ENCODE results near the gene HBZ.

GRCh38 chr16:142405-142967 lies 10.0 kb upstream of the HBZ start:
- TF ChIP-seq POLR2AphosphoS5 (IDR thresholded peaks at IDR 0.05; ENCODE audit: low read depth, low read length) = no peak
- TF ChIP-seq, protein P1, sequence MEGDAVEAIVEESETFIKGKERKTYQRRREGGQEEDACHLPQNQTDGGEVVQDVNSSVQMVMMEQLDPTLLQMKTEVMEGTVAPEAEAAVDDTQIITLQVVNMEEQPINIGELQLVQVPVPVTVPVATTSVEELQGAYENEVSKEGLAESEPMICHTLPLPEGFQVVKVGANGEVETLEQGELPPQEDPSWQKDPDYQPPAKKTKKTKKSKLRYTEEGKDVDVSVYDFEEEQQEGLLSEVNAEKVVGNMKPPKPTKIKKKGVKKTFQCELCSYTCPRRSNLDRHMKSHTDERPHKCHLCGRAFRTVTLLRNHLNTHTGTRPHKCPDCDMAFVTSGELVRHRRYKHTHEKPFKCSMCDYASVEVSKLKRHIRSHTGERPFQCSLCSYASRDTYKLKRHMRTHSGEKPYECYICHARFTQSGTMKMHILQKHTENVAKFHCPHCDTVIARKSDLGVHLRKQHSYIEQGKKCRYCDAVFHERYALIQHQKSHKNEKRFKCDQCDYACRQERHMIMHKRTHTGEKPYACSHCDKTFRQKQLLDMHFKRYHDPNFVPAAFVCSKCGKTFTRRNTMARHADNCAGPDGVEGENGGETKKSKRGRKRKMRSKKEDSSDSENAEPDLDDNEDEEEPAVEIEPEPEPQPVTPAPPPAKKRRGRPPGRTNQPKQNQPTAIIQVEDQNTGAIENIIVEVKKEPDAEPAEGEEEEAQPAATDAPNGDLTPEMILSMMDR (IDR thresholded peaks at IDR 0.05) = no peak

All from Panc1 (cell line).